ENCODE data around the gene DMBX1. TPM values are rescaled to one million over a fixed set of nuclear protein-coding genes. Genes with fewer than 3 reads are reported as not detected.
A peak's percentile ranks its signal among the peaks of the same experiment; 100 is the strongest.

DMBX1 gene
- total and polyA plus RNA-seq, 9 of the 15 experiments (the other 6 are each of a cell fraction or from before 2014, with no cell fraction given) = 0.25 to 4.3 (median 1.0) TPM

- in situ Hi-C loops (cut with MboI) = loop anchor here (5.0 kb wide), 1 partner anchor 128 kb away; no protein-coding TSS in a partner anchor
- peak; percentile 81 for FAIRE-seq
- Histone ChIP-seq H3K9me1 (ENCODE audit: control insufficient read depth, insufficient read depth, low read length) (no peaks in the 10 kb centered on the region), H2AFZ (ENCODE audit: low read depth, low read length) (no peak overlapping the region), H3K27me3 (ENCODE audit: control insufficient read depth in 2 of 2, insufficient read depth in 2 of 2, low read length in 2 of 2) (no peaks in the 10 kb centered on the region), H3K27ac (ENCODE audit: extremely low read depth, low read depth, low read length) (no peak overlapping the region), H3K4me3 (no peak overlapping the region), H3K79me2 (ENCODE audit: control insufficient read depth, insufficient read depth, low read length) (no peaks in the 10 kb centered on the region), H4K20me1 (replicated peaks; ENCODE audit: control insufficient read depth, insufficient read depth, low read length) (no peaks in the 10 kb centered on the region), H3K4me2 (ENCODE audit: insufficient read depth, low read length) (no peak overlapping the region), H3K36me3 (ENCODE audit: control insufficient read depth, insufficient read depth, low read length) (no peaks in the 10 kb centered on the region), H3K9me3 (replicated peaks; ENCODE audit: control insufficient read depth, insufficient read depth, low read depth, low read length) (no peaks in the 10 kb centered on the region), H3K4me1 (replicated peaks in 1 of 2; ENCODE audit: control insufficient read depth in 2 of 2, insufficient read depth in 2 of 2, low read length in 2 of 2) (peaks cover 3 to 14% of the 10 kb centered on the region in 2 experiments; a peak in 3 of 5 replicates), H3K9ac (ENCODE audit: insufficient read depth in 1 of 2, low read depth in 2 of 2, low read length in 2 of 2) (no peak overlapping the region)
- no TSS peak for BruUV-seq (replicated peaks)
- intact Hi-C loops (cut with micrococcal nuclease) = loop anchor here (1.0 to 2.0 kb wide), 2 partner anchors 13 to 190 kb away; no protein-coding TSS in a partner anchor
- ChIA-PET POLR2A (interaction anchor here (0.5 to 1.6 kb wide), 6 partner anchors 13 to 840 kb away, joined by 3 to 5 read pairs (median 3); no protein-coding TSS in a partner anchor), CTCF (ENCODE audit: low intra/inter-chr PET ratio) (interaction anchor here (0.6 to 2.6 kb wide), 4 partner anchors 17 to 124 kb away, joined by 3 to 13 read pairs (median 3); no protein-coding TSS in a partner anchor)
- DNase-seq (ENCODE audit: extremely low read depth in 1 of 4, low spot score in 3 of 4) = peak; percentile 53 to 78 (median 64)
- WGBS (ENCODE audit: insufficient coverage, low coverage, missing lambda C conversion rate) = 37% methylated on average over 2 of the region's 2 CpGs
- peak; percentile 83 for ATAC-seq
- TF ChIP-seq KAT2B (IDR thresholded peaks at IDR 0.05; ENCODE audit: low read depth, low read length) (no peak), CTCF (IDR thresholded peaks at IDR 0.05 in 2 of 3, conservative IDR thresholded peaks at IDR 0.05 in 1 of 3; ENCODE audit: insufficient read depth in 2 of 3, low read depth in 1 of 3, low read length in 3 of 3) (peak; percentile 81 to 85 (median 83)), RNF219 (CRISPR knock-in tag; IDR thresholded peaks at IDR 0.05) (no peak), ZNF217 (CRISPR knock-in tag; IDR thresholded peaks at IDR 0.05) (no peak), CBX3 (IDR thresholded peaks at IDR 0.05; ENCODE audit: borderline replicate concordance in 1 of 2, low read length in 2 of 2) (no peak), ZNF165 (CRISPR knock-in tag; IDR thresholded peaks at IDR 0.05; ENCODE audit: borderline replicate concordance) (no peak), CAMTA2 (CRISPR knock-in tag; conservative IDR thresholded peaks at IDR 0.05) (no peak), JUN (IDR thresholded peaks at IDR 0.05; ENCODE audit: borderline replicate concordance, low read depth, low read length) (no peak), JUN (CRISPR knock-in tag; IDR thresholded peaks at IDR 0.05; ENCODE audit: borderline replicate concordance) (no peak), NR2C2 (CRISPR knock-in tag; IDR thresholded peaks at IDR 0.05) (no peak), NR2C2 (tag; IDR thresholded peaks at IDR 0.05) (0 out of 2 replicates have a peak, but pooled peaks have one; percentile 22), CXXC5 (CRISPR knock-in tag; IDR thresholded peaks at IDR 0.05) (no peak), PBX2 (CRISPR knock-in tag; IDR thresholded peaks at IDR 0.05; ENCODE audit: low read depth) (no peak), PBX2 (tag; conservative IDR thresholded peaks at IDR 0.05; ENCODE audit: low read depth) (no peak), RCOR1 (IDR thresholded peaks at IDR 0.05; ENCODE audit: borderline replicate concordance in 1 of 2, low read depth in 2 of 2, low read length in 2 of 2) (peak in 1 of 2 experiments; percentile 49; a peak in 1 of 4 replicates)
These were observed 45.4 kb downstream of the DMBX1 start for GRCh38 chr1:46535063-46535462.
